Activated naive CD4-positive, alpha-beta T cell treated with anti-CD3 and anti-CD28 coated beads for 36 hours (primary cell): ENCODE measurements around the gene ST3GAL4. TPM values are rescaled to one million over a fixed set of nuclear protein-coding genes. Genes with fewer than 3 reads are reported as not detected.
A peak's percentile ranks its signal among the peaks of the same experiment; 100 is the strongest.
"Not testable (repeated sequence)": the region's sequence is repeated elsewhere in the genome, so short reads cannot be mapped to it uniquely, and the experiment has no call there.

Source experiments
- CTCF ChIA-PET: fragments of 350-600 bp; sonication (Branson Sonifier 250); formaldehyde crosslinking; loops from one replicate; lab custom pipeline; 2021; ENCODE audit warnings: antibody characterized with exemption; lab: Charles Lee
- DNase-seq: peaks from one replicate; pipeline ENCODE4 v3.0.0-alpha.2; 2020
- H3K27ac Mint-ChIP-seq: one replicate; pipeline ENCODE4 v1.8.0; 2021; ENCODE audit warnings: mild to moderate bottlenecking, mixed read lengths
- H3K27me3 Mint-ChIP-seq: one replicate; pipeline ENCODE4 v1.8.0; 2021; ENCODE audit warnings: low read depth, mixed read lengths
- H3K36me3 Mint-ChIP-seq: one replicate; pipeline ENCODE4 v1.8.0; 2021; ENCODE audit warnings: low read depth, mixed read lengths
- H3K4me1 Mint-ChIP-seq: one replicate; pipeline ENCODE4 v1.8.0; 2021; ENCODE audit warnings: low read depth, mixed read lengths
- H3K4me3 Mint-ChIP-seq: one replicate; pipeline ENCODE4 v1.8.0; 2021; ENCODE audit warnings: mild to moderate bottlenecking, moderate library complexity, mixed read lengths
- H3K9me3 Mint-ChIP-seq: one replicate; pipeline ENCODE4 v1.8.0; 2021; ENCODE audit warnings: mixed read lengths
- intact Hi-C: fragments of 100-400 bp; cut with micrococcal nuclease; formaldehyde crosslinking; loops from one replicate; pipeline ENCODE4 v1.15.1; 2023
- total RNA-seq, 2 experiments: library from RNA; stranded (reverse); gene quantifications; one replicate each; pipeline ENCODE4 v1.2.3, GENCODE V29; 2021

The ST3GAL4 gene
- total RNA-seq, 2 experiments from 2014 or later: 7.6 to 8.0 TPM

GRCh38 chr11:126340960-126341606 lies 14.4 kb upstream of the ST3GAL4 start:
- intact Hi-C loops: no loop called here
- H3K27me3 Mint-ChIP-seq: no peaks in the 10 kb centered on the region
- peak overlapping the region; percentile 28 for H3K27ac Mint-ChIP-seq
- DNase-seq: no peak
- H3K4me1 Mint-ChIP-seq: peaks cover 21% of the 10 kb centered on the region
- H3K36me3 Mint-ChIP-seq: peaks cover 18% of the 10 kb centered on the region
- no peak overlapping the region for H3K4me3 Mint-ChIP-seq
- no peaks in the 10 kb centered on the region for H3K9me3 Mint-ChIP-seq
- CTCF ChIA-PET: no interaction called here

- H3K27ac Mint-ChIP-seq: no peak overlapping the region
- intact Hi-C loops: no loop called here
- H3K27me3 Mint-ChIP-seq: no peaks in the 10 kb centered on the region
- peaks cover 23% of the 10 kb centered on the region for H3K4me1 Mint-ChIP-seq
- no peak overlapping the region for H3K4me3 Mint-ChIP-seq
- H3K9me3 Mint-ChIP-seq: no peaks in the 10 kb centered on the region
- H3K36me3 Mint-ChIP-seq: peaks cover 14% of the 10 kb centered on the region
- CTCF ChIA-PET: no interaction called here
- no peak for DNase-seq
These were observed 13.7 kb upstream of the ST3GAL4 start for GRCh38 chr11:126341760-126342161.

- H3K9me3 Mint-ChIP-seq: no peaks in the 10 kb centered on the region
- H3K4me1 Mint-ChIP-seq: peaks cover 25% of the 10 kb centered on the region
- CTCF ChIA-PET: no interaction called here
- no peak overlapping the region for H3K27ac Mint-ChIP-seq
- peaks cover 14% of the 10 kb centered on the region for H3K36me3 Mint-ChIP-seq
- no peak for DNase-seq
- H3K27me3 Mint-ChIP-seq: no peaks in the 10 kb centered on the region
- intact Hi-C loops: no loop called here
- no peak overlapping the region for H3K4me3 Mint-ChIP-seq
These were observed 12.4 kb upstream of the ST3GAL4 start for GRCh38 chr11:126343051-126343450.

- DNase-seq: no peak
- Mint-ChIP-seq H3K9me3 (no peaks in the 10 kb centered on the region), H3K4me3 (no peak overlapping the region), H3K4me1 (peaks cover 28% of the 10 kb centered on the region), H3K27me3 (no peaks in the 10 kb centered on the region), H3K36me3 (peaks cover 14% of the 10 kb centered on the region), H3K27ac (peak overlapping the region; percentile 30)
- CTCF ChIA-PET: no interaction called here
- intact Hi-C loops: no loop called here
These were observed 11.1 kb upstream of the ST3GAL4 start for GRCh38 chr11:126344141-126345080.

GRCh38 chr11:126345283-126345682 lies 10.2 kb upstream of the ST3GAL4 start:
- H3K9me3 Mint-ChIP-seq: no peaks in the 10 kb centered on the region
- H3K36me3 Mint-ChIP-seq: peaks cover 15% of the 10 kb centered on the region
- H3K27ac Mint-ChIP-seq: peak overlapping the region; percentile 83
- peaks cover 28% of the 10 kb centered on the region for H3K4me1 Mint-ChIP-seq
- H3K4me3 Mint-ChIP-seq: no peak overlapping the region
- DNase-seq: no peak
- intact Hi-C loops: no loop called here
- H3K27me3 Mint-ChIP-seq: no peaks in the 10 kb centered on the region
- CTCF ChIA-PET: no interaction called here

GRCh38 chr11:126345759-126346585 lies 9.5 kb upstream of the ST3GAL4 start:
- H3K4me3 Mint-ChIP-seq: no peak overlapping the region
- H3K4me1 Mint-ChIP-seq: peaks cover 30% of the 10 kb centered on the region
- intact Hi-C loops: no loop called here
- peaks cover 20% of the 10 kb centered on the region for H3K36me3 Mint-ChIP-seq
- H3K27ac Mint-ChIP-seq: peak overlapping the region; percentile 83
- CTCF ChIA-PET: no interaction called here
- H3K27me3 Mint-ChIP-seq: no peaks in the 10 kb centered on the region
- H3K9me3 Mint-ChIP-seq: no peaks in the 10 kb centered on the region
- DNase-seq: peak; percentile 44

GRCh38 chr11:126346586-126346940 lies 8.9 kb upstream of the ST3GAL4 start:
- H3K27me3 Mint-ChIP-seq: no peaks in the 10 kb centered on the region
- H3K36me3 Mint-ChIP-seq: peaks cover 18% of the 10 kb centered on the region
- CTCF ChIA-PET: interaction anchor here (1.1 kb wide), 1 partner anchor 134 kb away, joined by 3 read pairs; no protein-coding TSS in a partner anchor
- H3K4me1 Mint-ChIP-seq: peaks cover 28% of the 10 kb centered on the region
- no peaks in the 10 kb centered on the region for H3K9me3 Mint-ChIP-seq
- intact Hi-C loops: no loop called here
- no peak overlapping the region for H3K4me3 Mint-ChIP-seq
- H3K27ac Mint-ChIP-seq: peak overlapping the region; percentile 83
- DNase-seq: no peak

- Mint-ChIP-seq H3K36me3 (peaks cover 18% of the 10 kb centered on the region), H3K4me1 (peaks cover 24% of the 10 kb centered on the region)
- H3K9me3 Mint-ChIP-seq, H3K27me3 Mint-ChIP-seq, DNase-seq, intact Hi-C loops, H3K4me3 Mint-ChIP-seq, H3K27ac Mint-ChIP-seq: not testable (repeated sequence)
- CTCF ChIA-PET: interaction anchor here (1.1 kb wide), 1 partner anchor 134 kb away, joined by 3 read pairs; no protein-coding TSS in a partner anchor
These were observed 8.5 kb upstream of the ST3GAL4 start for GRCh38 chr11:126346946-126347345.

- intact Hi-C loops: no loop called here
- H3K4me1 Mint-ChIP-seq: peaks cover 27% of the 10 kb centered on the region
- no peak overlapping the region for H3K4me3 Mint-ChIP-seq
- H3K36me3 Mint-ChIP-seq: peaks cover 16% of the 10 kb centered on the region
- H3K9me3 Mint-ChIP-seq: no peaks in the 10 kb centered on the region
- no peaks in the 10 kb centered on the region for H3K27me3 Mint-ChIP-seq
- CTCF ChIA-PET: interaction anchor here (0.6 to 1.1 kb wide), 2 partner anchors 11 to 133 kb away, joined by 3 to 4 read pairs; no protein-coding TSS in a partner anchor
- peak overlapping the region; percentile 57 for H3K27ac Mint-ChIP-seq
- DNase-seq: no peak
These were observed 7.5 kb upstream of the ST3GAL4 start for GRCh38 chr11:126347751-126348668.

- Mint-ChIP-seq H3K4me3 (no peak overlapping the region), H3K9me3 (no peaks in the 10 kb centered on the region), H3K4me1 (peaks cover 37% of the 10 kb centered on the region), H3K27ac (peak overlapping the region; percentile 57), H3K36me3 (peaks cover 14% of the 10 kb centered on the region), H3K27me3 (no peaks in the 10 kb centered on the region)
- intact Hi-C loops: no loop called here
- CTCF ChIA-PET: interaction anchor here (0.6 kb wide), 1 partner anchor 10 kb away, joined by 4 read pairs; no protein-coding TSS in a partner anchor
- no peak for DNase-seq
These were observed 6.5 kb upstream of the ST3GAL4 start for GRCh38 chr11:126348806-126349582.

GRCh38 chr11:126350836-126351235 lies 4.7 kb upstream of the ST3GAL4 start:
- H3K36me3 Mint-ChIP-seq: peaks cover 16% of the 10 kb centered on the region
- H3K9me3 Mint-ChIP-seq: no peaks in the 10 kb centered on the region
- peak overlapping the region; percentile 15 for H3K27ac Mint-ChIP-seq
- peaks cover 41% of the 10 kb centered on the region for H3K4me1 Mint-ChIP-seq
- no peaks in the 10 kb centered on the region for H3K27me3 Mint-ChIP-seq
- no peak for DNase-seq
- H3K4me3 Mint-ChIP-seq: no peak overlapping the region
- CTCF ChIA-PET: no interaction called here
- intact Hi-C loops: no loop called here
